GM19468 (cell line): ENCODE measurements around the gene DAZAP1.

Source experiments
- ATAC-seq: cut with Tn5 transposase; IDR thresholded peaks from one replicate; pipeline ENCODE4 v1.9.1; 2021; ENCODE audit warnings: mild to moderate bottlenecking, moderate library complexity, moderate number of reproducible peaks; ENCODE audit not compliant: unreplicated experiment; ENCODE audit errors: extremely low read depth

DAZAP1 gene

DNA sequence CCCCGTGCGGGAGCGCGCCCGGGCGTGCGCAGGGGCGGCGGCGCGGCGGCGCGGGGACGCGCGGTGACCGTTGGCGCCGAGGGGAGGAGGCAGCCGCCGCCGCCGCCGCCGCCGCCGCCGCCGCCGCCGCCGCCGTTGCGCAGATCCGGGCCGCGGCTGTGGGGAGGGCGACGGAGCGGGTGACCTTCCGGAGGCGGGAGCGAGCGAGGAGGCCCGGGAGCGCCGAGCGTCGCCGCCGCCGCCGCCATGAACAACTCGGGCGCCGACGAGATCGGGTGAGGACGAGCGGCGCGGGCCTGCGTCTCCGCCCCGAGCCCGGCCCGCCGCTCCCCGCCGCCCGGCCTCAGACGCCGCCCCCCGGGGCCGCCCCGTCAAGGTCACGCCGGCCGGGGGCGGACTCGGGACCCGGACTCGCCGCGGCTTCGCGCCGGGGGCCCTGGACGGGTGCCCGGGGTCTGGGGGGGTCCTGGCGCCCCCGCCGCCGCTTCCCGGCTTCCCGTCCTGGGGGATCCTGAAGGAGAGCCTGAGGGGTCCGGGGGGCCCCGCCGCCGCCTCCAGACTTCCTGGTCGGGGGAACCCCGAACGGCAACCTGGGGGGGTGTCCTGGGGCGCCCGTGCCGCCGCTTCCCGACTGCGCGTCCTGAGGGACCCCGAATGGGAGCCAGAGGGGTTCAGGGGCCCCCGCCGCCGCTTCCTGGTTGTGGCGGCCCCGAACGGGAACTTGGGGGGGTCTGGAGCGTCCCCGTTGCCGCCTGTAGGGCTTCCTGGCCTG lies at the start of gene DAZAP1:
TSS of gene DAZAP1 (plus strand) at position 59 of the 772 bp plus-strand sequence. CDS start at position 247, 188 bp downstream.
- ATAC-seq = no peak

DNA sequence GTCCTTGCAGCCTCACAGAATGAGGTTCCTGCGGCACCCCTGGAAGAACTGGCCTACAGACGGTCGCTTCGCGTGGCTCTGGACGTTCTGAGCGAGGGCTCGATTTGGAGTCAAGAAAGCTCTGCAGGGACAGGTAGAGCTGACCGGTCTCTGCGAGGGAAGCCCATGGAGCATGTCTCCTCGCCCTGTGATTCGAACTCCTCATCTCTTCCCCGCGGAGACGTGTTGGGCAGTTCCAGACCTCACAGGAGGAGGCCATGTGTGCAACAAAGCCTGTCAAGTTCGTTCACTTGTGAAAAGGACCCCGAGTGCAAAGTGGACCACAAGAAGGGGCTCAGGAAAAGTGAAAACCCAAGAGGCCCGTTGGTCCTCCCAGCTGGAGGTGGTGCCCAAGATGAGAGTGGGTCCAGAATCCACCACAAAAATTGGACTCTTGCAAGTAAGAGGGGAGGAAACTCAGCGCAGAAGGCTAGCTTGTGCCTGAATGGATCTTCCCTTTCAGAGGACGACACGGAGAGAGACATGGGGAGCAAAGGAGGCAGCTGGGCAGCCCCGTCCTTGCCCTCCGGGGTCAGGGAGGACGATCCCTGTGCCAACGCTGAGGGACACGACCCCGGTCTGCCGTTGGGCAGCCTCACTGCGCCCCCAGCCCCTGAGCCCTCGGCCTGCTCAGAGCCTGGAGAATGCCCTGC lies 47.1 kb upstream of the DAZAP1 start:
- no peak for ATAC-seq

DNA sequence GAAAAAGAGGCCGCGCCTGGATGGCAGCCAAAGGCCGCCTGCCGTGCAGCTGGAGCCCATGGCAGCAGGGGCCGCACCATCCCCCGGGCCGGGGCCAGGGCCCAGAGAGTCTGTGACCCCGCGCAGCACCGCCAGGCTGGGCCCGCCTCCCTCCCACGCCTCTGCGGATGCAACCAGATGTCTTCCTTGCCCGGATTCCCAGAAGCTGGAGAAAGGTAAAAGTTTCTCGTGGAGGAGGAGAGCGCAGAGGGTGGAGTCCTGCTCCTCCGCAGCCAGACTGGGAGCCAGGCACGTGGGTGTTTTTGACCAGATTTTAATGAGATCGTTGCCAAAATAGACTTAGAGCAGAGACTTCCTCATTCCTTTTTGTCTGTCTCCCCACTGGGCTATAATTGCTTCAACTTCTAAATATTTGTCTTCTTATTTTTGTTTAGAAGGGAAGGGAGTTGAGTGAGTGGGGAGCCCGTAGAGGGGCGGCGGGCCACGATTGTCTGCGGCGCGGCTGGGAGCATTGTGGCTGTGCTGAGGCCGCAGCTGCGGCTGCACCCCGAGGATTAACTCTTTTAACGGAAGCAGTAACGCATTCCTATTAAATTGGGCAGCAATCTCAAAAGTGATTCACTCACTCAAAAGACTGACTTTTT lies 46.4 kb upstream of the DAZAP1 start:
- ATAC-seq = no peak

DNA sequence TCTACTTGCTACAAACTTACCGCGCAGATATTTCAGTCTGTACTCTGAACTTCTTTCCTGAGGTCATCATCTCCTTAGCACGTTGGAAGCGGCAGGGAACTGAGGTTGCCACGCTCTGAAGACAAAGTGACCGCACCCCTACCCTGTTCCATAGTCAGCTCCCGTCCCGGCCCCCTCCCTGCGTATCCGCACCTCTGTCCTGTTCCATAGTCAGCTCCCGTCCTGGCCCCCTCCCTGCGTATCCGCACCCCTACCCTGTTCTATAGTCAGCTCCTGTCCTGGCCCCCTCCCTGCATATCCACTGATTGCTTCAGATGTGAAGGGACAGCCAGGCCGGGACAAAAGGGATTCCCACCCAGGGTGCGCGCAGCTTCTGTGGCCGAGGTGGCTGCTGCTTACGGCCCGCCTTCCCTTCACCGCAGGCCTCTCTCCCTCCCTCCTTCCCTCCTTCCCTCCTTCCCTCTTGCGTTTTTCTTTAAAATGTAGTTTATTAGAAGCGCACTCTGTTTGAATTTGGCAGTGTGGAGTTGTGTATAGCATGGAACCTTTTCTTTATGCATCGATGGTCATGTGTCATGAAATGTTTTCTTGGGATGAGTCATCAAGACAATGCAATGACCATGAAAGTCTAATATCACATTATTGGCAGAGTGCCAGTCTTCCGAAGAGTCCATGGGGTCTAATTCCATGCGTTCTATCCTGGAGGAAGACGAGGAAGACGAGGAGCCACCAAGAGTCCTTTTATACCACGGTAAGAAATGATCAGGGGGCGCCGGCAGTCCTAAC lies 45.6 kb upstream of the DAZAP1 start:
- no peak for ATAC-seq

DNA sequence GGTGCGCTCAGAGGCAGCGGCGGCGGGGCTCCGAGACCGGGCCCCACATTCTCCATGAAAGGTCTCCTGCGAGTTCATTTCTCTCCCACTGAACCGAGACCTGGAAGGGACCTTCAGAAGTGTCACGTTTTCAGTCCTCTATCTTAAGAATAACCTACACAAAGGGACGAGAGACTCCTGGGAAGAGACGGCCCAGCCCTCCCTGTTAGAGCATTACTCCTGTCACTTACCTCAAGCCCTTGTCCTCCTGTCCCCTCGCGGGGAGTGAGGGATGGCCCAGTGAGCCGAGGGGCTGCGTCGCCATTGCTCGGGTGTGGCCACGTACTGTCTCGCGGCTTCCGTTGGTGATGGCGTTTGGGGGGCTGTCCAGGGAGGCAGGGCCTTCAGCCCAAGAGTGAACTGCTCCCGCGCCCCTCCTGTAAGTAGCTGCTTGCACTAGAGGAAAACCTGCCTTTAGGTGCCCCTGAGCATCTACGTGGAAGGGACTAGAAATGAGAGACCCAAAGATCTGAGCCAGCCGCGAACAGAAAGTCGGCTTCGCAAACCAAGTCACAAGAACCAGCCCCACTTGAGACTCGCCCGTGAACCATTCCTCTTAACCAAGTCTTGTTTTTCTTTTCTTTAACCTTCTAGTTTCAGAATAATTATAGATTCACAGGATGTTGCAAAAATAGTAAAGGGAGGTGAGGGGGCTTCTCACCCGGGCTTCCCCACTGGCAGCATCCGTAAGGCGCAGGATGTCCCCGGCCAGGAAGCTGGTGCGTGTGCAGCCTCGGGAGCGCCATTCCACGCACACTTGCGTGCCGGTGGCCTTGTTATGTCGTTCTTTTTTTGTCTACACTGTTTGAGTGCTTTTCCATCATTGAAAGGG lies 44.8 kb upstream of the DAZAP1 start:
- ATAC-seq = no peak

DNA sequence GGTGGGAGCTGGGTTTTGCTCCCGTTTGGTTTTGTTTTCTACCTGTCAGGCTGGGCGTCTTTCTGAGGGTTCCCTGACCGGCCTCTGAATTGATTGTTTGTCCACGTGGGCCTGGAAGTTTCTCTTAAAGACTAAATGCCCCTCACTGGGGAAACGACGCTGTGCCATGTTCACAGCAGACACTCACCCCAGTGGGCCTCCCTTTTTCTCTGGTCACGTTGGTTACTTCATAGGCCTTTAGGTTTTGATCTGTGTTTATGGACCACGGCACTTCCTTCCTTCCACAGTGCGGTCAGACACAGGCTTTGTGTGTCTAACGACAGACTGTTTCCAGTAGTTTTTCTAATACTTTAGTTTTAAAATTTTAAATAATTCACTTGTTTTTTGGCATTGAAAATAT lies 43.8 kb upstream of the DAZAP1 start:
- ATAC-seq = no peak

DNA sequence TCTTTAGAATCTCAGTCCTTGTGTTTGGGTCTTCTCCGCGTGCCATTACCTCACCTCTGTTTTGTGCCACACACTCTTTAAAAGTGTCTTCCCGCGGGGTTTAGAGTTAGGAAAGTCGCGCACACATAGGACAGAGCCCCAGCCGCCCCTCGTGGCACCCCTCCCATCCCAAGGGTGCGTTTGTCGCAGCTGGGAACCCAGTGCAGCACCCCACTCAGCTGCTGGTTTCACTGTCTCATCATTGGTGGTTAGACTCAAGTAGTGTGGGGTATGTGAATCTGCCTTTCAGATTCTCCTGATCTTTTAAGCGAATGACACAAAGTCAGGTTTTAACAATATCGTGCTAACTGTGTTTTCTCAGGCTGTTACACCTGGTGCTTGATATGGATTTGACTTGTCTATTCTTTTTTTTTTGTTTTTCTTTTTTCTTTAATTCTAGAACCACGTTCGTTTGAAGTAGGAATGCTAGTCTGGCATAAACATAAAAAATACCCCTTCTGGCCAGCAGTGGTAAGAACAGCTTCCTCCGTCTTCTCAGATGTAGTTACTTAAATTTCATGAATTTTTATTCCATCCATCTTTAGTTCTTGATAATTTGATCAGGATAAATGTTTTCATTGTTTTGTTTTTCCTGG lies 43.2 kb upstream of the DAZAP1 start:
- no peak for ATAC-seq

DNA sequence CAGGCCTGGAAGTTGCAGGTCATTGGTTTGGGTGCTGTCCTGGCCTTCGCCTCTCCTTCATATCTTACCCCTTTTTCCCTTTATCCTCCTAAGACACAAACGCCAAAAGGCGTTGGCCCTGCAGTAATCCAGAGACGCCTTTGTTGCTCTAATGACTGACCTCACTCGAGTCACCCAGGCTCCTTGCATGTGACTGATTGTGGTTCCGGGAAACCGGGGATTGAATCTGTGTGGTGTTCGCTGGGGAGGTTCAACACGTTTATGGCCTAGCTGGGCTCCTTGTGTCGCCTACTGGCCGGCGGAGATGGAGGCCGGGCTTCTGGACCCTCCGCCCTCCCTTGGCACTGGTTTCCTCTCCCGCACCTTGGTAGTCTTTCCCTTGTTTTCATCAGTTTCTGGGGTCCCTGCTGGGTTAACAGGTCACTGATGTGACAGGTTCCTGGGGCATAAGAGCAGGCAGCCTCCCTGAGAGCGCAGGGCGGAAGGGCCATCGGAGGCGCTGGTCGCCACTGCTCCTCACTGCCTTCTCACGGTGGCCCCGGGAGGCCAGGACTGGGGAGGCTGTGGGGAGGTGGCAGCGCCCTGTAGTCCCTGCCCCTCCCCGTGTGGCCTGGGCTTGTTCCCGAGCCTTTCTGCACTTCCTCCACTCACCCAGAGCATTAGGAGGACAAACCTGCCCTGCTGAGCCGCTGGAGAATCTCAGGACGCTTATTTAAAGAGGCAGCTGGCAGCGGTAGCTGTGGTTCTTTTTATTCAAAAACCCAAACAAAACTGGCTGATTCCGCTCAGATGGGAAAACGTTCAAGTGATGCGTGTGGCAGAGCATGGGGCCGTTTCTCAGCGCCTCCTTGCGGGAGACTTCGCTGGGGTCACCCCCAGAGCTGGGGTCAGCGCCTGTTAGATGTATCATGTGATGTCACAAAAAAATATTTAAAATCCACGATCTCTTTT lies 41.8 kb upstream of the DAZAP1 start:
- no peak for ATAC-seq

DNA sequence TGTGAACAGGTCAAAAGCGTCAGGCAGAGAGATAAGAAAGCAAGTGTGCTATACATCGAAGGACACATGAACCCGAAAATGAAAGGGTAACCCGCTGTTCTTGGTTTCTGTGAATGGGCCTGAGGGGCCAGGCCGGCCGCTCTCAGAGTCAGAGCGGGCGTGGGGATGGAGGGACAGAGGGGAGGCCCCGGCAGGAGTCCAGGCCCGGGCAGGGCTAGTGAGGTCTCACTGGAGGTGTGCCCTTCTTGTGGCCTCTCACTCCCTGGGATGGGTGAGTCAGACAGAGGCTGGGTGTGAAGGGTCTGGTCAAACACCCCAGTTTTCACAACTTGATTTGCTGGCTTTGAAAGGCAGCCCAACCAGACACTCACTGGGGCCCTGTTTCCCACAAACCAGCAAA lies 41.1 kb upstream of the DAZAP1 start:
- ATAC-seq = no peak

DNA sequence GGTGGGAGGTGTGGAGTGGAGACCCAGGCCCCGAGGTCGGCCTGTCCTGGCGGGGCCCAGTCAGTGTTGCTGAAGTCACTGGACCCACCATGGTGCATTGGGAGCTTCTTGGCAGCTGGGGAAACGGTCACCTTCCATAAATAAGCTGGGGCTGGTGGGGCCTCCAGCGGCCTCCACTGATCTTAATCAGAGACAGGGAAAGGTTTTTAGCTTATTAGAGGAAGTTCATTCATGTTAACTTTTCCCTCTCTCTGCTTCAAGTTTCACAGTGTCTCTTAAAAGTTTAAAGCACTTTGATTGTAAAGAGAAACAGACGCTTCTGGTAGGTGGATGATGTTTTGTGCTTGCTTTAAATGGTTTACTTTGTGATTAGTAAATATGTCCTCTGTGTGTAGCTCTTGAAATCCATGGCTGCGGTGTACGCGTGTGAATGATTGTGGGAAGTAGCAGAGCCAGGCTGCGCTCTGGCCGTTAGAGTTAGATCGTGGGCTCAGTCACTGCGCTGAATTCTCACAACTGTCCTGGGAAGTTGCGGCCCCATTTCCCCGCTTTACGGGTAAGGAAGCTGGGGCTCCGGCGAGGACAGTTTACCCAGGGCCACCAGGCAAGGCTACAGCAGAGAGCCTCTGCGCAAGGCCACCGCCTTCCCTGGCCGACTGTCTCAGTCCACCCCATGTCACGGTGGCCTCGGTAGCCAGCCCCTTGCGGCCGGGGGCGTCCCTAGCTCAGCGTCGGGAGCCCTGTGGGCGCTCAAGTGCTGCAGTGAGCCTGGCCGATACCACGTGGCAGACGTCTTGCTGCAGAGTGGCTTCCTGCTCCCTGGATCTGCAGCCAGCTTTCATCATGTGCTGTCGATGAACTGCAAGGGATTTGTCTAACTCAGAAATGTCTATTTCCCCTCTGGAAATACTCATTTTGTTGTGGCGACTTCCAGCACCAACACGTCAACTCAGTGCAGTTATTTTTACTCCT lies 40.2 kb upstream of the DAZAP1 start:
- ATAC-seq = no peak

DNA sequence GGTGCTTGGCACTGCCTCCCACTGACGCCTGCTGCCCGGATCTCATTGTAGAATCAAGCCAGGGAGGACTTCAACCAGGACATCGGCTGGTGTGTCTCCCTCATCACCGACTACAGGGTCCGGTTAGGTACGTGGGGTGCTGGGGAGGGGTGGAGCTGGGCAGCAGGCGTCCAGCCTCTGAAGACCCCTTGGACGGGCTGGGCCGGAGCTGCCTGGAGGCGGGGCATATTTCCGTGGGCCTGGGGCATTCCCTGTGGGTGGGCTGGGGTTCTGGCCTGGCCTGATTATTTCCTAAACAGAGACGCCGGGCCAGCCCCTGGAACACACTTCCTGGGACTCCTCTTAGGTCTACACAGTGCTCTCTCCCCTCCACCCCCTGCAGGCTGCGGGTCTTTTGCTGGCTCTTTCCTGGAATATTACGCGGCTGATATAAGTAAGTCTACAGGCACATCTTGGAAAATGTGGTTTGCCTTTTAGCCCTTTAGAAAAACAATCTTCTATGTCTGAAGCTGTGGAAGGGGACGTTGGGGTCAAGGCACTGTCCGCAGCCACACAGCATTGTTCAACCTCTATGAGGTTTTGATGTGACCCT lies 38.1 kb upstream of the DAZAP1 start:
- no peak for ATAC-seq

DNA sequence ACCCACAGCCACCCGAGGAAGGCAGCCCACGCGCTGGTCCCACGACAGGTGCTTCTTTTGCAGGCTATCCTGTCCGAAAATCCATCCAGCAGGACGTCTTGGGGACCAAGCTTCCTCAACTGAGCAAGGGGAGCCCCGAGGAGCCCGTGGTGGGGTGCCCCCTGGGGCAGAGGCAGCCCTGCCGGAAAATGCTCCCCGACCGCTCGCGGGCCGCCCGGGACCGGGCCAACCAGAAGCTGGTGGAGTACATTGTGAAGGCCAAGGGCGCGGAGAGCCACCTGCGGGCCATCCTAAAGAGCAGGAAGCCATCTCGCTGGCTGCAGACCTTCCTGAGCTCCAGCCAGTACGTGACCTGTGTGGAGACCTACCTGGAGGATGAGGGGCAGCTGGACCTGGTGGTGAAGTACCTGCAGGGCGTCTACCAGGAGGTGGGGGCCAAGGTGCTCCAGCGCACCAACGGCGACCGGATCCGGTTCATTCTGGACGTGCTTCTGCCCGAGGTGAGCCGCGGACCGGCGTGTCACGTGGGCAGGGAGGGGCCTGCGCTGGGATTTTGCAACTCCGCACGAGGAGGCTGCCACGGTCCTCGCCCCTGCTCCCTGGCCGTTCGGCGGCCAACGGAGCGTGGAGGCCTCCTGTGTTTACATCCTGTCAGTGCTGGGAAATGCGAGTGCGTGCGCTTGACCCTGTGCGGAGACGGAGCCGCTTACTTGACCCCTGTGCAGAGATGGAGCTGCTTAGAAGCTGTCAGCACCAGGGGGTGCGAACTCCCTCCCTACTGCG lies 36.6 kb upstream of the DAZAP1 start:
- no peak for ATAC-seq

DNA sequence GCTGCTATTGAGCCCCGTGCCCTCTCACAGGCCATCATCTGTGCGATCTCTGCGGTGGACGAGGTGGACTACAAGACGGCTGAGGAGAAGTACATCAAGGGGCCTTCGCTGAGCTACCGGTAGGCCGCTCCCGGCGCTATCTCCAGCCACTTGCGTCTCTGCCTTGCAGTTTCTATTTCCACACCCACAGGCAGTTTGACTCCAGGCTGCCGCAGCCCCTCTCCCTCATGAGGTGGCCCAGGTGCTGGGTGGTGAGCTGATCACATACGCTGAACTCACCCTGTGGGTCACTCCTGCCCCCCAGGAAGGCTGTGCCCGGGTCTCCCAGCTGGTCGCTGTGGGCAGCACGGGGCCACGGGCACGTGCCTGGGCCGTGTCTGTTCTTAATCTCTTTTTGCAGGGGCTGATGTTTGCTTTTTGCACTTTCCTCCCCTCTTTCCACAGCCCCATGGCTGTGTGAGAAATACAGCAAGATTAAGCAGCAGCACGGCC lies 34.3 kb upstream of the DAZAP1 start:
- ATAC-seq = no peak

DNA sequence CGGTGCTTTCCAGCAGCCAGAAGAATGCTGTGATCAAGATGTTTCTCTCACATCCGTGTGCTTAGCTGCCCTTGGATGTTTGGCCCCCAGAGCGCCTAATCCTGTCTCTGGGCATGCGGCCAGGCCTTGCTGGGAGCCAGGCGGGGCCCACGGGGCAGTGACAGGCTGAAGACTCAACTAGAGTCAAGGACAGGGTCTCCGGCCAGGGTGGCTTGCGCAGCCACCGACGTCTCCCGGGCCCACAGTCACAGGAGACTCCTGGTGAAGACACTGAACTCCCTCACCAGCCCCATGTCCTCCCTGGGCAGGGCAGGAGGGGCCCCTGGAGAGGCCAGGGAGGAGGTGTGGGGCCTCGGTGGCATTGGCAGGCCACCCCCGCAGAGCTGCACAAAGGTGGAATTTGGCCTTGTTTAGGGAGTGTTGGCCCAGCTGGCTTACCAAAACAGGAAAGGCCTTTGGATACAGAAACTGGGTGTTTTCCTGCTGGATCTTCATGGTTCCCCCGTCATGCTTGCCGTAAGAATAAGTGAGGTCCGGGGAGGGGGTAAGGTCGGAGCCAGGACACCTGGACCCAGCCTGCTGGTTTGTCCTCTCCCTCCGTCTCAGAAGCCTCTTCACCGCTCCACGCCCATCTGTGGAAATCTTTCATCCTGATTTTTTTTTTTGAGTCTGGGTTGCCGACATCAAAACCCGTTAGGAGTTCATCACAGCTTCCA lies 33.7 kb upstream of the DAZAP1 start:
- no peak for ATAC-seq

DNA sequence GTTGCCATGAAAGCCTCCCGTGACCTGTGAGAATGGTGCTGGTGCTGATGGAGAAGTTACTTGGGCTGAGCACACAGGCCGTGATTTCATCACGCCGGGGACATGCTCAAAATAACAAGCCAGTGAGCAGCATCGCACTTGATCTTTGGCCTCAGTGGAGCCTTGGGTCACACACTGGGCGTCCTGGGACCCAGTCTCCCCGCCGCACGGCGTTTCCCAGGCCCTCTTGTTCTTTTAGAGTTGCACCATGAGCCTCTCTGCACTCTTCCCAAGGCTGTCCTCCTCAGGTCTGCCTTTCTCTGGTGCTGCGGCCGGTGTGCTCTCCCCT lies 33.2 kb upstream of the DAZAP1 start:
- no peak for ATAC-seq
